Activated CD4-positive, alpha-beta T cell treated with anti-CD3 and anti-CD28 coated beads for 36 hours (primary cell): ENCODE measurements around the gene SMIM45. TPM values are rescaled to one million over a fixed set of nuclear protein-coding genes. Genes with fewer than 3 reads are reported as not detected.

Experiments
- total RNA-seq, 2 experiments: library from RNA; stranded (reverse); gene quantifications; one replicate each; pipeline ENCODE4 v1.2.3, GENCODE V29; 2021

SMIM45 gene

Other genes with a start within 250 kb of the SMIM45 start
- gene CCDC134, start 151.5 kb upstream of the SMIM45 start, total RNA-seq, result 10 to 100 TPM; 14.7 to 15.2 TPM
- 100 to 1,000 TPM; 101 to 105 TPM for gene SREBF2, start 119.0 kb upstream of the SMIM45 start, total RNA-seq
- 1 to 10 TPM; 1.4 to 1.9 TPM for gene SHISA8, start 37.1 kb upstream of the SMIM45 start, total RNA-seq
- 1 to 10 TPM; 2.2 to 3.0 TPM for gene TNFRSF13C, start 25.3 kb upstream of the SMIM45 start, total RNA-seq
- gene CENPM, start 5.0 kb upstream of the SMIM45 start, total RNA-seq, result 10 to 100 TPM; 65.2 to 82.1 TPM
- gene SEPTIN3, start 17.3 kb downstream of the SMIM45 start, total RNA-seq, result 1 to 10 TPM; 1.8 to 2.2 TPM
- under 1 TPM; 0.30 to 0.54 TPM for gene WBP2NL, start 46.6 kb downstream of the SMIM45 start, total RNA-seq
- gene NAGA, start 118.7 kb downstream of the SMIM45 start, total RNA-seq, result 10 to 100 TPM; 19.7 to 20.0 TPM
- gene PHETA2, start 122.1 kb downstream of the SMIM45 start, total RNA-seq, result 1 to 10 TPM; 1.4 to 2.3 TPM
- 10 to 100 TPM; 17.2 to 45.4 TPM for gene SMDT1, start 127.5 kb downstream of the SMIM45 start, total RNA-seq
- 100 to 1,000 TPM; 123 to 144 TPM for gene NDUFA6, start 138.6 kb downstream of the SMIM45 start, total RNA-seq
- gene CYP2D6, start 178.7 kb downstream of the SMIM45 start, total RNA-seq, result 1 to 10 TPM; 2.8 to 3.1 TPM